GM21723 (cell line): ENCODE results near the gene MRPL28.
A peak's percentile ranks its signal among the peaks of the same experiment; 100 is the strongest.
"Not testable (repeated sequence)": the region's sequence is repeated elsewhere in the genome, so short reads cannot be mapped to it uniquely, and the experiment has no call there.

ENCODE experiments used
- ATAC-seq: cut with Tn5 transposase; IDR thresholded peaks from one replicate; pipeline ENCODE4 v1.9.1; 2021; ENCODE audit warnings: mild to moderate bottlenecking, moderate library complexity; ENCODE audit not compliant: unreplicated experiment

Gene MRPL28

GRCh38 chr16:341095-341973 is 29.0 kb downstream of the MRPL28 start:
- not testable (repeated sequence) for ATAC-seq

- ATAC-seq, result no peak
These were observed 29.8 kb downstream of the MRPL28 start for GRCh38 chr16:340370-341091.

DNA sequence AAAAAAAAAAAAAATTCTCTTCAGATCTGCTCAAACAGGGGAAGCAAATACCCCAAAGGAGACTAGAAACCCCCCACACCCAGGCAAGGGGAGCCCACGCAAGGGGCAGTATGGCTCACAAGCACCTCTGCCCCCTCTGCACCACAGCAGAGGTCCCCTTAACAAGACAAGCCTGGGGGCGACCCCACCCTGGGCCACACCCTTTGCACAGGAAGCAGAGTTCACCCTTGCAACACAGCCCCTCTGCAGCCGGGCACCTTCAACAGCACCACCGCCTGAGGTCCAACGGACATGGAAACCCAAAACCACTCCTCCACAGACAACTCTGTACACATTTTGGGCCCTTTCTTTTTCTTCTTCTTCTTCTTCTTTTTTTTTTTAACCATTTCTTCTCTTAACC is 30.7 kb downstream of the MRPL28 start:
- ATAC-seq, result no peak

GRCh38 chr16:337975-338575 is 32.3 kb downstream of the MRPL28 start:
- no peak for ATAC-seq

DNA sequence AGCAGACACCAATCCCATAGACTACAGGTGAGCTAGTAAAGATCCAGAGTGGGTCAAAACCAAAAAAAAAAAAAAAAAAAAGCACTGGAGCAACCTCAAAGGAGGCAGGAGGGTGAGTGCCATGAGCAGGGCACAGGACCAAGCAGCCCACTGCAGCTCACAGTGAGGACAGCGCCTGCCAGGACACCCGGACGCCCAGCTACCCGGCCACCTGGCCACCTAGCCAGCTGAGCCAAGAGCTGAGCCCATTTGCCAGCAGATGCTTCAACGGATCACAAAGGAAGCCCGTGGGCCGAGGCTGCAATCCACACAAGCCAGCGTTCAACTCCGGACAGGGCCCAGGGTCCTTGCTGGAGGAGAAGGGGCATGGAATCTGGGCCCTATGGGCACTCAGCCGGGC is 32.9 kb downstream of the MRPL28 start:
- no peak for ATAC-seq

- no peak for ATAC-seq
These were observed 34.1 kb downstream of the MRPL28 start for GRCh38 chr16:336269-336668.

DNA sequence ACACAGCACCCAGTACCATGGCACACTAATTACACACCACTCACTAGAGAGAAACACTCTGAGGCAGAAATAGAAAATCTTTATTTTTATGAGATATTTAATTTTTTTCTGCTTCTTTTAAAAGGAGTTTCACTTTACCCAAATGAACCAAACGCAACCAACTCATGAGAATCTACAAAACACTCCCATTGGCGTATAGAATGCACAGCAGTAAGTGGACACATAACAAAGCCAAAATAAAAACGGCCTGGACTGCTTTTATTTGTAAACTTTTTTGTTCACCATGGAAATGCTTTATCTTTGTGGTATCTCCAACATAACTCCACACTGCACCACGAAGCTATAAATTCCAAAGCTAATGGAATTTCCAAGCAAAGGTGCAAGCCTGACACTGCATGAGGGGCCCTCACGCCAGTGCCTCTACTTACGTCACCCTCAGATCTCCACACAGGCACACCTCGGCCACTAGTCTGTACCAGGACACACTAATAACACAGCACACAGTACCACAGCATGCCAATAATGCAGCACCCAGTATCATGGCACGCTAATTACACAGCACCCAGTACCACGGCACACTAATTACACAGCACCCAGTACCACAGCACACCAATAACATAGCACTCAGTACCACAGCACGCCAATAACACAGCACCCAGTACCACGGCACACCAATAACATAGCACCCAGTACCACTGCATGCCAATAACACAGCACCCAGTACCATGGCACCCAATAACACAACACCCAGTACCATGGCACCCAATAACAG is 35.3 kb downstream of the MRPL28 start:
- not testable (repeated sequence) for ATAC-seq

- not testable (repeated sequence) for ATAC-seq
These were observed 36.0 kb downstream of the MRPL28 start for GRCh38 chr16:334164-334832.

DNA sequence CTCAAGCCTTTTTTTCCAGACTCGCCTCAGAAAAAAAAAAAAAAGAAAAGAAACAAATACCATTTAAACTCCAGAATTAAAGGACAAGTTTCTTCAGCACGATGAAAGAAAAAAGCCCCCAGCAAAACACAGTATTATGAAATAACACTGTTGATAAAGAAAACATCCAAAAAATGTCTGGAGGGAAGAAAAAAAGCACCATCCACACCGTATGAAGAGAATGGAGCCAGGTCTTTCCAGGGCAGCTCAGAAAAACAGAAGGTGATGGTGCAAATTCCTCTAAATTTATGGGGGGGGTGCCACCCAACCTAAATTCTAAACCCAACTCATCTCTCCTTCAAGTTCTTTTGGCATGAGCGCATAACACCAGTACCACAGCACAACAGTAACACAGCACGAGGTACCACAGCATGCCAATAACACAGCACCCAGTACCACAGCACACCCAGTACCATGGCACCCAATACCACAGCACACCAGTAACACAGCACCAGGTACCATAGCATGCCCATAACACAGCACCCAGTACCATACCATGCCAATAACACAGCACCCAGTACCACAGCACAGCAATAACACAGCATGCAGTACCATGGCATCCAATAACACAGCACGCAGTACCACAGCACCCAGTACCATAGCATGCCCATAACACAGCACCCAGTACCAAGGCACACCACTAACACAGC is 36.8 kb downstream of the MRPL28 start:
- ATAC-seq, result no peak

DNA sequence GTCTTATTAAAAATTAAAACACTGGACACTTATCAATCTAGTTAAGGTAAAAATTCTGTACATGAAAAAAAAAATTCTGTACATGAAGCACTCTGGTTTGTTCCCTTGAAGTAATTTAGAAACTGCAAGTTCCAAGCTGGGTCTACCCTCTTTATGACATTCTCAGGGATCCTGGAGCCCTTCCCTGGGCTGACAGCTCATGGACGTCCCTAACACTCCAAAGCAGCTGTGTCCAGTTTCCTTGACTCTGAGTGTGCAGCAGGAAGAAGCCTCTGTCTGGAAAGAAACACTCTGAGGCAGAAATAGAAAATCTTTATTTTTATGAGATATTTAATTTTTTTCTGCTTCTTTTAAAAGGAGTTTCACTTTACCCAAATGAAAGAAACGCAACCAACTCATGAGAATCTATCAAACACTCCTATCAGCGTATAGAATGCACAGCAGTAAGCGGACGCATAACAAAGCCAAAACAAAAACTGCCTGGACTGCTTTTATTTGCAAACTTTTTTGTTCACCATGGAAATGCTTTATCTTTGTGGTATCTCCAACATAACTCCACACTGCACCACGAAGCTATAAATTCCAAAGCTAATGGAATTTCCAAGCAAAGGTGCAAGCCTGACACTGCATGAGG is 39.0 kb downstream of the MRPL28 start:
- ATAC-seq, result not testable (repeated sequence)

GRCh38 chr16:330741-331140 is 39.6 kb downstream of the MRPL28 start:
- ATAC-seq, result no peak

DNA sequence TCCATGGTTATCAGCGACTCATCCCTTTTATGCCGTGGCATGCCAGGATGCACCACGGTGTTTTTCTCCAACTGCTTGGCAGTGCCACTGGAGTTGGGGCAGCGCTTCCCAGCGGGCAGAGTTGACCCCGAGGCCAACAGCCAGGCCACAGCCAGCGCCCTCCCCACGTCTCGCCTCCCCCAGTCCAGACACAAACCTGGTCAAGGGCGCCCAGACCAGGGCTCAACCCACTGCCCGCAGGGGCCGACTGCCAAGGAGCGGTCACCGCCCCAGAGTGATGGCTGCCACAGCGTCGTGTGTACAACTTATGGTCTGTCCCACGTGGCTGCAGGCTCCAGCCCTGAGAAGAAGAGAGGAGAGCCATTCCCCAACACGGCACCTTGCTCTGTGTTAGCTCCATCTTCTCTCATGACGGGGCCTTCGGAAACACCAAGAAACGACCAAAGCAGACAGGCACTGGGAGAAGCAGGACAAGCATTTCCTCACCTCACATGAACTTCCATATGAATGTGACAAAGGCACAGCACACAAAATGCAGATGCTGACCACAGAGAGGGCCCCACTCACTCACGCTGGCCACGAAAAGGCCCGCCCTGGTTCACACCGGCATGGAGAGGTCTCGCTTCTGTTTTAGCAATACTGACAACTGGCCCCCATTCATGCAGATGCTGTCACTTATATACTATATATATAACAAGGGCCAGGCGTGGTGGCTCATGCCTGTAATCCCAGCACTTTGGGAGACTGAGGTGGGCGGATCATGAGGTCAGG is 44.8 kb downstream of the MRPL28 start:
- ATAC-seq, result no peak

DNA sequence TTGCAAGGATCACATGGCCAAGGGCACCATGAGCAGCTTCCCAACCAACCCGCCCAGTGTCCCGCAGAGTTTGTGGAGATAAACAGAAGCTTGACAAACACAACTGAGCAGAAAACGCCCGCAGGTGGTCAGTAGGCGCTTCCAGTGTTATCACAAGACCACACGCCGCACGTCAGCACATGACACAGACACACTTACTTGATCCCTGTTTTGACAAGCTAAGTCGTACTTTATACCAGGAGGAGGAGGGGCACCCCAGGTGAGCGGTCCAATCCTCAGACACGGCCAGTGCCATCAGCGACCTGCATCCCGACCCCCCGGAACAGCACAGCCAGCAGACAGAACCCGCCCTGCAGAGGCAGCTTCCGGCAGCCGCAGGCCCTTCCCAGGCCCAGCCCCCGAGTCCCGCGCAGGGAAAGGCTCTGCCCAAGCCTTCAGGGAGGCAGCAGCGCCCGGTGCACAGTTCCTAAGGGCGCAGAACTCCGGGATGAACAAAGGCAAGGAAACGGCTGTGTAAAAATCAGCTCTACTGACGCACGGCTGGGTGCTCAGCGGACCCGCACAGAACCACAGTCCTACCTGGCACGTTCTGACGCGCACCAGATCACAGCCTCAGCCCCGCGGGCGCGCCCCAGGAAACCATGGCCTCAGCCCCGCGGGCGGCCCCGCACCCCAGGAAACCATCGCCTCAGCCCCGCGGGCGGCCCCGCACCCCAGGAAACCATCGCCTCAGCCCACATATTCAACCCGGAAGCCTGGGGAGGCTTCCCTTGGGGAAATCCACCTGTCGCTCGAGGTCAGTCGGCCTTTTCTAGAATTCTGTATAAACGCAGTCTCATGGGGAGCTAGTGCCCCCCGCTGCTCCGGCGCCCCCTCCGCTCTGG is 45.6 kb downstream of the MRPL28 start:
- peak; percentile 52 for ATAC-seq

DNA sequence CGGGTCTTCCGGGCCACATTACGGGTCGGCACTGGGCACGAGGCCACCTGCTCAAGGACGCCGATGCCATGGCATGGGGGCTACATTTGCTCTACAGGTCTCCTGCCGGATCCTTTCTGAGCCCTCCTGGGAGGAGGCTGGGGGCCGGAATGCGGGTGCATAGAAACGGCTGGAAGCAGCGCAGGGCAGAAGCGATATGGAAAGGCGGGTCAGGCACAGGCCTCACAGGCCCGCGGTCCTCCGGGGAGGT is 46.2 kb downstream of the MRPL28 start:
- ATAC-seq, result no peak

DNA sequence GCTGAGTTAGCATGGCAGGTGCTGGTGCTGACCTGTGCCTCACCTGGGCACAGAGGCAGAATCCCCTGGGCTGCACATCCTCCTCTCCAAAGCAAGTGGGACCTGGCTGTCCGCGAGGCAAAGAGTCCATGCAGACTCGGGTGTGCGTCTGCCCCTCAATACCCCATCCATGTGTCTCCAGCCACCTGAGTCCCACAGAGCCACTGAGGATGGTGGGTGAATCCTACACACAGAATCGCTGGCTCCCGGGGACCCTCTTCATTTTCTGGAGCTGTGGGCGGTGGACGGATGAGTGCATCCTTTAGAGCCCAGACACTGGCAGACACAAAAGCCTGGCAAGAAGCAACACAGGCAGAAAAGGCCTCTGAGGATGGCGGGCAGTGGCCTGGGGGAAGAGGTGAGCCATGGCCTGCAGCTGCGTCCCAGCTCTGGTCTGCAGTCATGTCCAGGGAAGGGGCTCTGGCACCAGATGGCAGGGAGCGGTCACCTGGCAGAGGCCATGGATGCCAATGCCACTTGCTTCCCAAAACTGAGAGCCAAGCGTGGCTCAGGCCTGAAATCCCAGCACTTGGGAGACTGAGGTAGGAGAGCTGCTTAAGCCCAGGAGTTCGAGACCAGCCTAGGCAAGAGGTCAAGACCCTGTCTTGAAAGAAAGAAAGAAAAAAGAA is 47.7 kb downstream of the MRPL28 start:
- no peak for ATAC-seq

- ATAC-seq, result no peak
These were observed 48.8 kb downstream of the MRPL28 start for GRCh38 chr16:321532-321931.

- ATAC-seq, result no peak
These were observed 50.1 kb downstream of the MRPL28 start for GRCh38 chr16:320206-320605.
